HepG2 (cell line): ENCODE data around the gene PKNOX2. TPM values are rescaled to one million over a fixed set of nuclear protein-coding genes. Genes with fewer than 3 reads are reported as not detected.

Experiments
- ATAC-seq: fragments of 200-7000 bp; cut with Tn5 transposase; 3 replicates; pipeline ENCODE4 v1.9.1; 2020; ENCODE audit warnings: mild to moderate bottlenecking, moderate library complexity
- BruUV-seq: library from RNA; stranded (reverse); fragments of 400-500 nt; replicated peaks from 2 replicates; lab custom pipeline; 2021; lab: Mats Ljungman, UMichigan
- CTCF ChIA-PET: fragments of 300-600 bp; formaldehyde crosslinking; extraction: SDS; loops from one replicate; lab custom pipeline; 2021; ENCODE audit warnings: low total read pairs, inconsistent platforms, low intra/inter-chr PET ratio; lab: Yijun Ruan, JAX
- POLR2A ChIA-PET: fragments of 350-600 bp; sonication (Branson Sonifier 250); formaldehyde crosslinking; loops from one replicate; lab custom pipeline; 2020; ENCODE audit warnings: antibody characterized with exemption, inconsistent platforms; lab: Yijun Ruan, JAX
- DNase-seq: peaks from one replicate; pipeline ENCODE4 v3.0.0-alpha.2; 2015; ENCODE audit warnings: low spot score
- FAIRE-seq: peaks from 3 replicates; lab custom pipeline; 2011; peaks lifted over from hg19 to GRCh38; lab: Jason Lieb, UNC
- H2AFZ ChIP-seq: one replicate; pipeline ENCODE4 v1.6.1; 2011; ENCODE audit warnings: low read length, inconsistent platforms
- H3K27ac ChIP-seq: fragments of 300-600 bp; 3 replicates; pipeline ENCODE4 v1.8.0; 2011; ENCODE audit warnings: mixed run types, mild to moderate bottlenecking, mixed read lengths, low read length, inconsistent platforms; ENCODE audit not compliant: insufficient read depth; ENCODE audit errors: extremely low read length
- H3K27me3 ChIP-seq, 2 experiments: fragments of 200-600 bp in 1 of 2; 2 replicates in 1 of 2; 3 replicates in 1 of 2; pipeline versions ENCODE4 v1.6.0 to v1.8.0; 2011; ENCODE audit warnings: low read length in 2 of 2, mild to moderate bottlenecking in 2 of 2, moderate library complexity in 2 of 2, inconsistent platforms in 1 of 2; ENCODE audit not compliant: insufficient read depth in 2 of 2, control insufficient read depth in 1 of 2
- H3K36me3 ChIP-seq, 2 experiments: fragments of 200-600 bp in 1 of 2; replicated peaks in 1 of 2; 2 replicates in 1 of 2; 3 replicates in 1 of 2; pipeline versions ENCODE4 v1.5.1 to v1.8.0; 2011; ENCODE audit warnings: low read length in 2 of 2, inconsistent platforms in 1 of 2; ENCODE audit not compliant: insufficient read depth in 2 of 2, control insufficient read depth in 1 of 2
- H3K4me1 ChIP-seq: 2 replicates; pipeline ENCODE4 v1.5.1; 2012; ENCODE audit warnings: low read length, inconsistent platforms; ENCODE audit not compliant: insufficient read depth
- H3K4me2 ChIP-seq: 2 replicates; pipeline ENCODE4 v1.6.0; 2011; ENCODE audit warnings: low read depth, low read length, inconsistent platforms
- H3K4me3 ChIP-seq, 3 experiments: fragments of 200-600 bp in 1 of 3; sonication (generic), shearing (Covaris generic) in 1 of 3; replicated peaks in 1 of 3; 2 replicates each; pipeline ENCODE4 v1.5.1; 2011 to 2016; ENCODE audit warnings: low read length in 3 of 3, inconsistent platforms in 2 of 3, low read depth in 2 of 3, mild to moderate bottlenecking in 2 of 3, control low read depth in 1 of 3, mixed read lengths in 1 of 3; ENCODE audit not compliant: insufficient read depth in 1 of 3
- H3K79me2 ChIP-seq: one replicate; pipeline ENCODE4 v1.6.1; 2011; ENCODE audit warnings: low read length, inconsistent platforms; ENCODE audit not compliant: insufficient read depth
- H3K9ac ChIP-seq: 2 replicates; pipeline ENCODE4 v1.6.0; 2011; ENCODE audit warnings: mild to moderate bottlenecking, low read depth, low read length, inconsistent platforms; ENCODE audit not compliant: insufficient read depth
- H3K9me3 ChIP-seq: 2 replicates; pipeline ENCODE4 v1.5.1; 2012; ENCODE audit warnings: mild to moderate bottlenecking, low read length
- H4K20me1 ChIP-seq: 2 replicates; pipeline ENCODE4 v1.6.0; 2011; ENCODE audit warnings: inconsistent platforms, mild to moderate bottlenecking, low read length, moderate library complexity; ENCODE audit not compliant: insufficient read depth
- KMT2B ChIP-seq: IDR thresholded peaks from 2 replicates; pipeline ENCODE4 v1.6.1; 2016; ENCODE audit warnings: missing genetic modification reagents, missing compliant biosample characterization
- TSC22D2 ChIP-seq: sonication (generic); formaldehyde crosslinking; IDR thresholded peaks from 2 replicates; pipeline ENCODE4 v1.5.1; 2020; ENCODE audit warnings: missing genetic modification reagents, mild to moderate bottlenecking, borderline replicate concordance
- ZNF234 ChIP-seq: sonication (generic); formaldehyde crosslinking; conservative IDR thresholded peaks from 2 replicates; pipeline ENCODE4 v1.5.1; 2020; ENCODE audit warnings: mild to moderate bottlenecking, missing genetic modification reagents
- whole genome bisulfite sequencing: methylation state at CpG from one replicate; pipeline ENCODE4 v1.1.6; 2017; ENCODE audit warnings: low lambda C conversion rate; 5-methylcytosine and 5-hydroxymethylcytosine counted together
- in situ Hi-C: cut with HindIII; loops from 2 replicates; pipeline ENCODE4 v1.10.0; 2017; ENCODE audit warnings: low pct_unique_long_range_greater_than_20kb; ENCODE audit not compliant: extremely low pct_ligation_motif_present
- intact Hi-C: fragments of 100-400 bp; cut with micrococcal nuclease; formaldehyde crosslinking; loops from one replicate; pipeline ENCODE4 v1.10.0; 2022; ENCODE audit not compliant: unreplicated experiment
- polyA plus RNA-seq, 8 experiments: library from polyadenylated mRNA; depleted of rRNA in 3 of 8; stranded (reverse) in 7 of 8; unstranded in 1 of 8; fragments of >200 nt; fragmentation: Illumina TruSeq in 4 of 8; extraction: Trizol in 4 of 8; gene quantifications; 2 replicates each; pipeline versions ENCODE4 v1.2.1 to v1.2.3, GENCODE V29; 2011 to 2016; ENCODE audit warnings: low read depth in 4 of 8, missing spikeins in 1 of 8, mixed read lengths in 1 of 8; ENCODE audit not compliant: insufficient read depth in 1 of 8
- total RNA-seq, 5 experiments: library from RNA; depleted of rRNA; stranded (reverse); fragments of >200 nt; fragmentation: Illumina TruSeq; extraction: Trizol; gene quantifications; 2 replicates each; pipeline ENCODE4 v1.2.3, GENCODE V29; 2016; ENCODE audit warnings: low read depth in 1 of 5
- TF ChIP-seq, protein P1 (sequence below): sonication (generic); formaldehyde crosslinking; IDR thresholded peaks from 2 replicates; pipeline ENCODE4 v1.5.1; 2020; ENCODE audit warnings: missing genetic modification reagents, mild to moderate bottlenecking, borderline replicate concordance
- TF ChIP-seq, protein P2 (sequence below): sonication (generic); formaldehyde crosslinking; IDR thresholded peaks from 2 replicates; pipeline ENCODE4 v1.4.0; 2020; ENCODE audit warnings: mild to moderate bottlenecking, missing genetic modification reagents
- TF ChIP-seq, protein P3 (sequence below): sonication (generic); formaldehyde crosslinking; conservative IDR thresholded peaks from 2 replicates; pipeline ENCODE4 v1.8.0; 2022; ENCODE audit warnings: mild to moderate bottlenecking, moderate library complexity, missing genetic modification reagents

Gene PKNOX2
- total and polyA plus RNA-seq, 2 of the 13 experiments (the other 11 are each of a cell fraction or from before 2014, with no cell fraction given) = not detected

DNA sequence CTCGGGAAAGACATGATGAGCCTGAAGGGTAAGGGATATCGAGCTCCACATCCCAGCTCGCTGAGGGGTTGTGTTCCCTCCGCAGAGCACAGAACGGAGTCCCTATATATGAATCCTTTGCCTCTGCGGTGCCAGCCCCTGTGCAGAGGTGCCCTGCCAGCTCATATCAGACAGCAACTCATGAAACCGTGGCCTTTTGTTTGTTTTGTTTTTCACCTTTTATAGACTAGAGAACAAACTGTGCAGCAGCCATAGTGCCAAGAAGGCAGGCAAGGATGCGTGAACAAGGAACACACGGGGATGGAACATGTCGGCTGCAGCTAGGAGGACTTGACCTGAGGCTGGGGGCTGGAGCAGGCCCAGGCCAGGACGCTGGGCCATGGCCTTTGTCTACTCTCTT lies 109.8 kb downstream of the PKNOX2 start (continued):
- TF ChIP-seq, protein P1, sequence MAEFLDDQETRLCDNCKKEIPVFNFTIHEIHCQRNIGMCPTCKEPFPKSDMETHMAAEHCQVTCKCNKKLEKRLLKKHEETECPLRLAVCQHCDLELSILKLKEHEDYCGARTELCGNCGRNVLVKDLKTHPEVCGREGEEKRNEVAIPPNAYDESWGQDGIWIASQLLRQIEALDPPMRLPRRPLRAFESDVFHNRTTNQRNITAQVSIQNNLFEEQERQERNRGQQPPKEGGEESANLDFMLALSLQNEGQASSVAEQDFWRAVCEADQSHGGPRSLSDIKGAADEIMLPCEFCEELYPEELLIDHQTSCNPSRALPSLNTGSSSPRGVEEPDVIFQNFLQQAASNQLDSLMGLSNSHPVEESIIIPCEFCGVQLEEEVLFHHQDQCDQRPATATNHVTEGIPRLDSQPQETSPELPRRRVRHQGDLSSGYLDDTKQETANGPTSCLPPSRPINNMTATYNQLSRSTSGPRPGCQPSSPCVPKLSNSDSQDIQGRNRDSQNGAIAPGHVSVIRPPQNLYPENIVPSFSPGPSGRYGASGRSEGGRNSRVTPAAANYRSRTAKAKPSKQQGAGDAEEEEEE (CRISPR knock-in tag) = no peak
- TF ChIP-seq ZNF234 (CRISPR knock-in tag) = no peak
- TF ChIP-seq, protein P2, sequence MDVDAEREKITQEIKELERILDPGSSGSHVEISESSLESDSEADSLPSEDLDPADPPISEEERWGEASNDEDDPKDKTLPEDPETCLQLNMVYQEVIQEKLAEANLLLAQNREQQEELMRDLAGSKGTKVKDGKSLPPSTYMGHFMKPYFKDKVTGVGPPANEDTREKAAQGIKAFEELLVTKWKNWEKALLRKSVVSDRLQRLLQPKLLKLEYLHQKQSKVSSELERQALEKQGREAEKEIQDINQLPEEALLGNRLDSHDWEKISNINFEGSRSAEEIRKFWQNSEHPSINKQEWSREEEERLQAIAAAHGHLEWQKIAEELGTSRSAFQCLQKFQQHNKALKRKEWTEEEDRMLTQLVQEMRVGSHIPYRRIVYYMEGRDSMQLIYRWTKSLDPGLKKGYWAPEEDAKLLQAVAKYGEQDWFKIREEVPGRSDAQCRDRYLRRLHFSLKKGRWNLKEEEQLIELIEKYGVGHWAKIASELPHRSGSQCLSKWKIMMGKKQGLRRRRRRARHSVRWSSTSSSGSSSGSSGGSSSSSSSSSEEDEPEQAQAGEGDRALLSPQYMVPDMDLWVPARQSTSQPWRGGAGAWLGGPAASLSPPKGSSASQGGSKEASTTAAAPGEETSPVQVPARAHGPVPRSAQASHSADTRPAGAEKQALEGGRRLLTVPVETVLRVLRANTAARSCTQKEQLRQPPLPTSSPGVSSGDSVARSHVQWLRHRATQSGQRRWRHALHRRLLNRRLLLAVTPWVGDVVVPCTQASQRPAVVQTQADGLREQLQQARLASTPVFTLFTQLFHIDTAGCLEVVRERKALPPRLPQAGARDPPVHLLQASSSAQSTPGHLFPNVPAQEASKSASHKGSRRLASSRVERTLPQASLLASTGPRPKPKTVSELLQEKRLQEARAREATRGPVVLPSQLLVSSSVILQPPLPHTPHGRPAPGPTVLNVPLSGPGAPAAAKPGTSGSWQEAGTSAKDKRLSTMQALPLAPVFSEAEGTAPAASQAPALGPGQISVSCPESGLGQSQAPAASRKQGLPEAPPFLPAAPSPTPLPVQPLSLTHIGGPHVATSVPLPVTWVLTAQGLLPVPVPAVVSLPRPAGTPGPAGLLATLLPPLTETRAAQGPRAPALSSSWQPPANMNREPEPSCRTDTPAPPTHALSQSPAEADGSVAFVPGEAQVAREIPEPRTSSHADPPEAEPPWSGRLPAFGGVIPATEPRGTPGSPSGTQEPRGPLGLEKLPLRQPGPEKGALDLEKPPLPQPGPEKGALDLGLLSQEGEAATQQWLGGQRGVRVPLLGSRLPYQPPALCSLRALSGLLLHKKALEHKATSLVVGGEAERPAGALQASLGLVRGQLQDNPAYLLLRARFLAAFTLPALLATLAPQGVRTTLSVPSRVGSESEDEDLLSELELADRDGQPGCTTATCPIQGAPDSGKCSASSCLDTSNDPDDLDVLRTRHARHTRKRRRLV = no peak
- no peak for TF ChIP-seq TSC22D2 (CRISPR knock-in tag)
- TF ChIP-seq, all 625 proteins: peak for 0

DNA sequence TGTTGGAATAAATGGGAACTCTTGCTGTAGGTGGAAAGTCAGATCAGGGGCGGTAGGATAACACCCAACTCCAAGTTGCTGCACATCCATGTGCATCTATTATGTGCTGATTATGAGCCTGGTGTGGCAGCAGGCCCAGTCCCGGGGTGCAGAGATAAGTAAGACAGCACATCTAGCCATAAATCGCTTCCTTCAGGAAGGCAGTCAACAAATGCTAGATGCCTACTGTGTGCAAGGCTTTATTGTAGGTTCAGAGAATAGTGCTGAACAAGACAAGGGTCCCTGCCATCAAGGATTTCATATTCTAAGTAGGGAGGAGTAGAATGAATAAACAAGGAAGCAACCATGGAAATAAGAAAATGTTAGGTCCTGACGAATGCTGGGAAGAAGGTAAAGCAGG lies 110.2 kb downstream of the PKNOX2 start:
- intact Hi-C loops (no loop called here), in situ Hi-C loops (no loop called here)
- Histone ChIP-seq H3K9me3 (no peaks in the 10 kb centered on the region), H3K79me2 (no peaks in the 10 kb centered on the region), H3K27me3 (peaks cover 4 to 54% of the 10 kb centered on the region in 2 experiments; a peak in 3 of 5 replicates), H2AFZ (no peak overlapping the region), H3K4me3 (no peak overlapping the region), H3K9ac (no peak overlapping the region), H4K20me1 (no peaks in the 10 kb centered on the region), H3K4me1 (peaks cover 15% of the 10 kb centered on the region), H3K36me3 (no peaks in the 10 kb centered on the region), H3K4me2 (no peak overlapping the region), H3K27ac (no peak overlapping the region)
- no TSS peak for BruUV-seq
- POLR2A ChIA-PET = no interaction called here
- TF ChIP-seq TSC22D2 (CRISPR knock-in tag) = no peak
- TF ChIP-seq KMT2B = no peak
- TF ChIP-seq, protein P3, sequence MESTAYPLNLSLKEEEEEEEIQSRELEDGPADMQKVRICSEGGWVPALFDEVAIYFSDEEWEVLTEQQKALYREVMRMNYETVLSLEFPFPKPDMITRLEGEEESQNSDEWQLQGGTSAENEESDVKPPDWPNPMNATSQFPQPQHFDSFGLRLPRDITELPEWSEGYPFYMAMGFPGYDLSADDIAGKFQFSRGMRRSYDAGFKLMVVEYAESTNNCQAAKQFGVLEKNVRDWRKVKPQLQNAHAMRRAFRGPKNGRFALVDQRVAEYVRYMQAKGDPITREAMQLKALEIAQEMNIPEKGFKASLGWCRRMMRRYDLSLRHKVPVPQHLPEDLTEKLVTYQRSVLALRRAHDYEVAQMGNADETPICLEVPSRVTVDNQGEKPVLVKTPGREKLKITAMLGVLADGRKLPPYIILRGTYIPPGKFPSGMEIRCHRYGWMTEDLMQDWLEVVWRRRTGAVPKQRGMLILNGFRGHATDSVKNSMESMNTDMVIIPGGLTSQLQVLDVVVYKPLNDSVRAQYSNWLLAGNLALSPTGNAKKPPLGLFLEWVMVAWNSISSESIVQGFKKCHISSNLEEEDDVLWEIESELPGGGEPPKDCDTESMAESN (CRISPR knock-in tag) = no peak
- CTCF ChIA-PET = no interaction called here
- no peak for DNase-seq
- ATAC-seq = no peak
- no peak for FAIRE-seq
- 36% methylated on average over 4 of the region's 4 CpGs for WGBS
